ENCODE results near the gene NDUFV3.
"Not testable (repeated sequence)": the region's sequence is repeated elsewhere in the genome, so short reads cannot be mapped to it uniquely, and the experiment has no call there.

NDUFV3 gene

GRCh38 chr21:42857216-42857615 is 35.9 kb upstream of the NDUFV3 start:
- DNase-seq: no peak

- DNase-seq: no peak
These were observed 34.8 kb upstream of the NDUFV3 start for GRCh38 chr21:42858185-42858847.

GRCh38 chr21:42858957-42859890 is 33.9 kb upstream of the NDUFV3 start:
- no peak for DNase-seq

- no peak for DNase-seq
These were observed 33.2 kb upstream of the NDUFV3 start for GRCh38 chr21:42859891-42860230.

- no peak for DNase-seq
These were observed 32.8 kb upstream of the NDUFV3 start for GRCh38 chr21:42860345-42860744.

- no peak for DNase-seq
These were observed 31.7 kb upstream of the NDUFV3 start for GRCh38 chr21:42861311-42861847.

- no peak for DNase-seq
These were observed 31.2 kb upstream of the NDUFV3 start for GRCh38 chr21:42861848-42862400.

- DNase-seq: no peak
These were observed 30.2 kb upstream of the NDUFV3 start for GRCh38 chr21:42862774-42863503.

- DNase-seq: no peak
These were observed 29.6 kb upstream of the NDUFV3 start for GRCh38 chr21:42863504-42863870.

- DNase-seq: no peak
These were observed 28.8 kb upstream of the NDUFV3 start for GRCh38 chr21:42864286-42864685.

- DNase-seq: no peak
These were observed 28.0 kb upstream of the NDUFV3 start for GRCh38 chr21:42864815-42865775.

- DNase-seq: no peak
These were observed 27.3 kb upstream of the NDUFV3 start for GRCh38 chr21:42865776-42866160.

- DNase-seq: no peak
These were observed 24.9 kb upstream of the NDUFV3 start for GRCh38 chr21:42868196-42868595.

GRCh38 chr21:42873096-42873495 is 20.0 kb upstream of the NDUFV3 start:
- no peak for DNase-seq

GRCh38 chr21:42875811-42876210 is 17.3 kb upstream of the NDUFV3 start:
- DNase-seq: not testable (repeated sequence)

GRCh38 chr21:42878678-42878992 is 14.5 kb upstream of the NDUFV3 start:
- no peak for DNase-seq

- DNase-seq: peak; percentile 97
These were observed 13.9 kb upstream of the NDUFV3 start, which contains the start of gene WDR4 for GRCh38 chr21:42878993-42879787. TSS of gene WDR4 (minus strand) at chr21:42879539. CDS start at chr21:42879495, 44 bp downstream.

GRCh38 chr21:42880352-42880751 is 12.8 kb upstream of the NDUFV3 start:
- no peak for DNase-seq

GRCh38 chr21:42883921-42884320 is 9.2 kb upstream of the NDUFV3 start:
- no peak for DNase-seq

GRCh38 chr21:42887326-42887725 is 5.8 kb upstream of the NDUFV3 start:
- DNase-seq: no peak

GRCh38 chr21:42892582-42892930 is 553 bp upstream of the NDUFV3 start:
- DNase-seq: no peak

All from effector CD8-positive, alpha-beta T cell (primary cell).